ENCODE measurements around the gene SND1.
A peak's percentile ranks its signal among the peaks of the same experiment; 100 is the strongest.

SND1 gene

DNA sequence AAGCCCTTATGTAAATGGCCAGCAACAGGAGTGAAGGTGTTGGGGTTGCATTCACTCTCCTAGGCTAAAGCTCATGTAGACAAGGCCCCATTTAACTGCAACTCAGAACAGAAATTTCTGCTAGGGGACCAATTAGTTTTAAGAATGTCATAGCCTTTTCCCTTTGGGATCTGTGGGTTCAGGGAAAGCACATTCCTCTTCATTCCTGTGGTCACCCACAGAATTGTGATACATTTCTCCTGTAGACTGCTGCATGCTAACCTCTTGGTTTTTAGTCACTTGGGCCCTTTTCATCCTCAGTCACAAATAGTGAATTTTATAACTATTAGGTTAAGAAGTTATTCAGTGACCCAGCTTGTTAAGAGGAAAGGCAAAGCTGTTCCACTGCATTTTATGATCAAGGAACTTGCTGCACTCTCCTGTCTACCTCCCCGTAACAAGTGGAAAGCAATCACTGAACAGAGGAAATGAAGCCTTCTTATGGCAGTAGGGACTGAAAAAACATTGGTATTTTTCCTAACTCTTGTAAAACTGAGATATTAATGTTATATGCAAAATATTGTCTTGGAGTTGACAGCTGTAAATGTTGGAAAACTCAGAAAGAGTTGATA is 124.9 kb downstream of the SND1 start:
- peaks cover 32% of the 10 kb centered on the region for H3K4me1 Mint-ChIP-seq
- H3K36me3 Mint-ChIP-seq: peaks cover 14% of the 10 kb centered on the region
- no peak overlapping the region for H3K4me3 Mint-ChIP-seq
- ATAC-seq (no peak), DNase-seq (ENCODE audit: low spot score in 2 of 2) (no peak)
- no peaks in the 10 kb centered on the region for H3K9me3 Mint-ChIP-seq
- H3K27ac Mint-ChIP-seq: no peak overlapping the region

DNA sequence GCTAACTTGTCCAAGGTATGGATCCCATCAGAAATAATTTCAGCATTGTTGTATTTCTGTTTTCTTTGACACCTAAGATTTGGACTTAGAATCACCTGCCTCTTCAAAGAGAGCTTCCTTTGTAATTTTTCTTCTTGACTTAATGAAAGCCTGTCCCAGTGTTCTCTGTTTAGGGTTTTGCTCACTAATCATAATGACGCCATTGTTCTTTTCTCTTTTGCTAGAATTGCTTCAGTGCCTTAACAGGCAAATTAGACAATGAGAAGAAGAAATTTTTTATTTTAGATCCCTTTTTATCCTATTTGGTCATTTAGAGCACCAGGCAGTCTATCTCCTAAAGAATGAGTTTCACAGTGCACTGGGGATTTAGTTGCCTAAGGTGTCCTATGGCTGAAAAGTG is 128.5 kb downstream of the SND1 start:
- DNase-seq (ENCODE audit: low spot score in 2 of 2): no peak
- peaks cover 48% of the 10 kb centered on the region for H3K4me1 Mint-ChIP-seq
- H3K9me3 Mint-ChIP-seq: no peaks in the 10 kb centered on the region
- H3K27ac Mint-ChIP-seq: peak overlapping the region; percentile 23
- H3K36me3 Mint-ChIP-seq: peaks cover 12% of the 10 kb centered on the region
- H3K4me3 Mint-ChIP-seq: no peak overlapping the region
- no peak for ATAC-seq

DNA sequence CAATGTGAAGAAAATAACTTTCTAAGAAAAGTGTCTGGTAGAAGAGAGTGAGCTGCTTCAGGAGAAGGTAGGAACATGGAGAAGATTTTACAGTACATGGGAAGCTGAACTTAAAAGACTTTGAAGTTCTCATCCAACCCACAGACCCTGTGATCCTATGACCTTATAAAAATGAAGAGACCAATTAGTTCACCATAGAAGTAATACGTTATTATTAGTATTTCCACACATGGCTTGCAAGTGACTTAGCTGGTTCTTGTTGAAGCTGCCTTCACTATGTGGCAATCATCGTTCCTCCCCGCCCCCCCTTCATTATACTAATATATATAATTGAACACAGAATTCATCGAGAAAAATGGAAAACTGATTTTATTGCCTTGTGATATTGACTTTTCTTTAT is 129.1 kb downstream of the SND1 start:
- DNase-seq (ENCODE audit: low spot score in 2 of 2) (no peak), ATAC-seq (no peak)
- H3K4me1 Mint-ChIP-seq: peaks cover 45% of the 10 kb centered on the region
- no peak overlapping the region for H3K4me3 Mint-ChIP-seq
- H3K9me3 Mint-ChIP-seq: no peaks in the 10 kb centered on the region
- H3K36me3 Mint-ChIP-seq: peaks cover 12% of the 10 kb centered on the region
- H3K27ac Mint-ChIP-seq: peak overlapping the region; percentile 23

DNA sequence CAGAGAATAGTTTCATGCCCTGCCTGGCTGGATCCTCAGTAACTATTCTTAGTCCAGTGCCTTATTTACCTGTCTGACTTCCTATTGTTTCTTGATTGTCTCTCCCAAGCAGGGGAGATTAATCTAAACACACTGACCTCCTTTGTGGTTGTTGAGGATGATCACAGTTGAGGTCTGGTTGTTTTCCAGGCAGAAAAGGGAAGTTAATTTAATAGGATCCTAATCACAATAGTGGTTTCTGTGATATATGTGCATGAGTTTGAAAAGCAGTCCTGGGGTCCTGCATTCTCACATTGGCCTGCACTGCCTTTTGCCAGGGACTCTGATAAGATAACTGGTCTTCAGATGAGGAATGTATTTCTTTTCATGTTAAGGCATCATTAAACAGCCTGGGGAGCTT is 130.1 kb downstream of the SND1 start:
- no peaks in the 10 kb centered on the region for H3K9me3 Mint-ChIP-seq
- DNase-seq (ENCODE audit: low spot score in 2 of 2) (no peak), ATAC-seq (no peak)
- H3K4me1 Mint-ChIP-seq: peaks cover 52% of the 10 kb centered on the region
- no peak overlapping the region for H3K4me3 Mint-ChIP-seq
- H3K36me3 Mint-ChIP-seq: peaks cover 12% of the 10 kb centered on the region
- peak overlapping the region; percentile 40 for H3K27ac Mint-ChIP-seq

DNA sequence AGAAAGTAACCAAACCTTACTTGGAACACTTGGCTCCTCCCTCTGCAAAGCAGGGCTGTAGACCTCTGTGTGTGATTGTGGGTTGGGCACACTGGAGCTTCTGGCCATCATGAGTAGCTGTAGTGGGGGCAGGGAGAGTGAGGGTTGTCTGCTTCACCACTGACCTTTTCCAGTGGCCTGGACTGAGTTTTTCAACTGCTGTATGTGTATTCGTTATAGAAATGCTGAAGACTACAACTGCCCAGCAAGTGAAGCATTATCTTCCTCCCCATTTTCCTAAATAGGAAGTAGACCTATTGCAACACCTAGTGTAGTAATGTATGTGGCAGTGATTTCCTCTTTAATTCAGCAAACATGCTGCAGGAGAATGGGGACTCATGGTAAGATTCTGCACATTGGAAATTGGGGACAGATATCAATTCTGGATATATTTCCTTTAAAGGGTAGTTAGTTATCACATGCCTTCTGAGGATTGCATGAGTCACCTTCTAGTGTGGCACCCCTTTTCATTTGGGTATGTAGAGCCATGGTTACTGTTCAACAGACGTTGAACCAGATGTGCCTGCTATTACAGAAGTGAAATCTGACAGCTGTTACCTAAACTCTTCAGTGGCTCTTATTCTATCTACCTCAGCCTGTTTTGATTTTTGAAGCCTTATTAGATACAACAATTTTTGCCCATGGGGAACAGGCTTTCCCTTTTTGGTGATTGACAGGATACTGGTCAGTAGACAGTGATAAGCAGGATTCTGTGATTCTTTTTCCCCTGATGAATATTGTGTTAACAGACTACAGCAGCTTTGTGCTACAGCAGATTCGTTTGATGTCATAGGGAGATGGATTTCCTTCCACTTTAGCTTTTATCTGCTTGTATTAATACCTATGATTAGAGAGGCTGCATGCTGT is 130.9 kb downstream of the SND1 start:
- Mint-ChIP-seq H3K4me3 (no peak overlapping the region), H3K4me1 (peaks cover 52% of the 10 kb centered on the region), H3K27ac (peak overlapping the region; percentile 40), H3K36me3 (peaks cover 12% of the 10 kb centered on the region), H3K9me3 (no peaks in the 10 kb centered on the region)
- DNase-seq (ENCODE audit: low spot score in 2 of 2) (no peak), ATAC-seq (no peak)

DNA sequence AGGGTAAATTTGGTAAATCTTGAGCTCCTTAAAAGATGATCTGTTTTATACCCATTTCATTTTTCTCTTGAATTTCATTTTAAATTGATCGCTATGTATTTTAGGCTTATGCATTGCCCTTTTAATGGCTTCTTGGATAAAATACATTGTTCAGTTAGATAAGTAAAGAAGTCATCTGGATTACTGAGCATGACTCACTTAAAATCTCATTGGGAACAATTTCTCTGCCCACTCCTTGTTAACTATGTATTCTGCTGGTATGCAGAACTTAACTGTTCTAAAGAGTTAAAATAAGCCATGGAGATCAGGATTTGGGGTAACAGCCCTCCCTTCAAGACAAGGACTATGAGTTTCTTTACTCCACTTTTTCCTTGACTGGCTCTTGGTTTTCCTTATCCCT is 134.2 kb downstream of the SND1 start:
- Mint-ChIP-seq H3K4me3 (no peak overlapping the region), H3K9me3 (no peaks in the 10 kb centered on the region), H3K27ac (no peak overlapping the region), H3K36me3 (peaks cover 20% of the 10 kb centered on the region), H3K4me1 (peaks cover 55% of the 10 kb centered on the region)
- no peak for DNase-seq (ENCODE audit: low spot score in 2 of 2)
- ATAC-seq: no peak

DNA sequence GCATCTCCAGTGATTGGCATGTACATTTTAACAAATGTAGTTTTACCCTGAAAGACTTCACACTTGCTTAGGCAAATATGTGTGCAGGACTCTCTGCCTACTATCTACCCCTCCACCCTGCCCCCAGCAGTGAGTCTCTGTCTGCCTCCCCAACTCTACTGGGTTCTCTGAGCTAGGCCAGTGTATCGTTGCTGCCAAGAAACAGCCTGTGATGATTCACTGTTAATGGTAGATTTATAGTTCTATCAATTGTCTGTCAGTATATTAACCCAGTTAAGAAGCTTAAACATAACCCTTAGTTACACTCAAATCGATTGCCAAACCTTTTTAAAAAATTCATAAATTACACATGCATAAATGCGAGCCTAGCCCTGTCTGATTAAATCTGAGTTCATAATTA is 137.0 kb downstream of the SND1 start:
- no peak for DNase-seq (ENCODE audit: low spot score in 2 of 2)
- H3K4me3 Mint-ChIP-seq: no peak overlapping the region
- no peak overlapping the region for H3K27ac Mint-ChIP-seq
- ATAC-seq: no peak
- H3K9me3 Mint-ChIP-seq: no peaks in the 10 kb centered on the region
- H3K36me3 Mint-ChIP-seq: peaks cover 20% of the 10 kb centered on the region
- H3K4me1 Mint-ChIP-seq: peaks cover 66% of the 10 kb centered on the region

DNA sequence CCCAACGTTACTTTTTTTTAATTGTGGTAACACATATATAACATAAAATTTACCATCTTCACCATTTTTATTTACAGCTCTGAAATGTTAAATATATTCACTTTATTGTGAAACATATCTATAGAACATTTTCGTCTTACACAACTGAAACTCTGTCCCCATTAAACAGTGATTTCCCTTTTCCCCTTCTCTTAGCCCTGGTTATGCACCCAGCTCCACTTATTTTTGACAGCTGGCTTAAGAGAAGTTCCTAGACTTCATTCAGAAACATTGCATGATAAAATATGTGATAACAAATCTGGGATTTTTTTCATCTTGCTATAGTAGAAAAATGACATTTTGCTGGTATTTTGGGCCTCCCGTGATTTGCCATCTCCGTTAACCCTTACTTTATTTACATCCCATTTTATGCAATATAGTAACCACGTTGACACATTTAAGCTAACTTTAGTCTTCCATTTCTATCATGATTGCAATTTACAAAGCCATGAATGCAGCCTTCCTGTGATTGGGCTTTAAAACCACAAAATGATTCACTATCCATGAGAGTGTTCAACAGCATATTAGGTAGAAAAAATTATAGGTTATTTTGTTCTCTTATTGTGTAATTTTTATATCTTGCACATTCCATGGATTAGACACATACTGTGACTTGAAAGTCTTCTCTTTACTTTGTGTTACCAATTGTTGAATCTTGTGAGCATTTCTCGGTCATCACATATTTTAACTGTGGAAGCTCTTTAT is 139.6 kb downstream of the SND1 start:
- no peak for DNase-seq (ENCODE audit: low spot score in 2 of 2)

DNA sequence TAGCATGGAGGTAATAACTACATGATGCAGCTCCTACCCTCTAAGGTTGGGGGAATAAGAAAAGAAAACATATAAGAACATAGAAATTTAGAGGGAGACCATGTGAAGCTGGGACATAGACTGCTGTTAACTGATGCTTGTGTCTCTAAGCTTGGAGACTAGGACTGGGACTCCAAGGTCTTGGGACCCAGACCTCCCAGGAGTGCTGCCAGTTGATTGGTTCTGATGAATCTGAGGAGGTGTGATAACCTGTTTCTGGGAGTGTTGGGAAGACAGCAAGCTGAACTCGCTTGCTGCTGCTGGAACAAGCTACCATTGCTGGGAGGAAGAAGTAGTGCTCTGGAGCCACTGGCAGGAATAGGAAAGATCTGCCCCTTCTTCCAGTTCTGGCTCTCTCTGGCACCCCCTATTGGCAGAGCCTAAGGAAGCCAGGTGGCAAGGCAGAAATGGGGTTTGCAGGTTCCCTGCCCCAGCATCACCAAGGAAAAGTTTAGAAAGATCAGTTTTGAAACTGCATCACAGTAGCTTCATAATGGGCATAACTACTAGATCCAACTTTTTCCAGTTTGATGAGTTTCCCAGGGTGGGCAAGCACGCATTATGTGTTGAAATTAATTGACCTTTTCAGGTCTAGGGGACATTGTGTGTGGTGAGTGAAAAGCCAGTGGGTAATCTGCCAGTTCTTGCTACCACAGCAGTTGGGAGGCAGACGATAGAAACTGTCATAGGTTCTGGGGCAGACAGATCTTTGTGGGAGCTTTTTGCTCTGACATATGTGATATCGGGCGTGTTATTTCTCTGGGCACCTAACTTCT is 140.7 kb downstream of the SND1 start:
- ATAC-seq (no peak), DNase-seq (ENCODE audit: low spot score in 2 of 2) (peak; percentile 17 to 60)
- H3K4me1 Mint-ChIP-seq: peaks cover 46% of the 10 kb centered on the region

More for the DNA sequence above, 139.6 kb downstream of the SND1 start:
- no peak for ATAC-seq
- peaks cover 15% of the 10 kb centered on the region for H3K36me3 Mint-ChIP-seq
- no peak overlapping the region for H3K27ac Mint-ChIP-seq
- H3K4me3 Mint-ChIP-seq: no peak overlapping the region
- peaks cover 55% of the 10 kb centered on the region for H3K4me1 Mint-ChIP-seq
- no peaks in the 10 kb centered on the region for H3K9me3 Mint-ChIP-seq

DNA sequence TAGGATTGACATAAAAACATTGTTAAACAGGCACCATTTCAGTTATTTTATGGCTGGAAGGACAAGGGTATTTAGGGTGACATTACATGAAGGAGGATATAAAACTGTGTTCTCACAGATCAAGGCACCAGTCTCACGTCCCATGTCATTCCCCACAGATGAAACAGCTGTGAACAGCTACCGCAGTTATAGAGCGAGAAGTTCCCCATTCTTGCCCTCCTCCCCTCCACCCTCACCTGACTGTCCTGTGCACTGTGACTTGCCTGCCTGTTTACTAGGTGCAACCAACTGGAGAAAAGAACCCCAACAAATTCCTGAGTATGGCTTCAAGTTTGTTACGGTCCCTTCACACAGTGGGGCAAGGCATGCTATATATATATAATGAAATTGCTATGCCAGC is 141.6 kb downstream of the SND1 start:
- DNase-seq (ENCODE audit: low spot score in 2 of 2): no peak
- no peak overlapping the region for H3K27ac Mint-ChIP-seq
- H3K36me3 Mint-ChIP-seq: peaks cover 26% of the 10 kb centered on the region
- no peaks in the 10 kb centered on the region for H3K9me3 Mint-ChIP-seq
- H3K4me3 Mint-ChIP-seq: no peak overlapping the region
- no peak for ATAC-seq
- peaks cover 49% of the 10 kb centered on the region for H3K4me1 Mint-ChIP-seq

More for the DNA sequence above, 140.7 kb downstream of the SND1 start:
- no peak overlapping the region for H3K27ac Mint-ChIP-seq
- no peaks in the 10 kb centered on the region for H3K9me3 Mint-ChIP-seq
- H3K36me3 Mint-ChIP-seq: peaks cover 26% of the 10 kb centered on the region
- H3K4me3 Mint-ChIP-seq: no peak overlapping the region

DNA sequence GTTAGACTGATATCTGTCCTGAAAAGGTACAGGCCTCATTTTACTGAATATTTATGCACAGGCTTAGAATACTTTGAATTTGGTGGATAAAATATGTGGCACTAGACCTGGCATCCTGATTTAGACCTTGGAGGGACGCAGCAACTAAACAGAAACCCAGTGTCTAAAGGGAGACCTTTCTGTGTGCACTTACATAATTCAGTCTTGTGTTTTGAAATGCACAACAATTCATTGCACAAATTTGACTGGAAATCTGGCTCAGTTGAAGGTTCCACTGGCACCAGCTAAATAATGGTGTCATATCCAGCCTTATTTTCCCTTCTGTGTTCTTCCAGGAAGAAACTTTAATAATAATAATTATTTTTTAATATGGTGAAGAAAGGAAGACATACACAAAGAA is 142.1 kb downstream of the SND1 start:
- Mint-ChIP-seq H3K27ac (no peak overlapping the region), H3K4me1 (peaks cover 46% of the 10 kb centered on the region), H3K36me3 (peaks cover 26% of the 10 kb centered on the region), H3K4me3 (no peak overlapping the region), H3K9me3 (no peaks in the 10 kb centered on the region)
- ATAC-seq: no peak
- no peak for DNase-seq (ENCODE audit: low spot score in 2 of 2)

DNA sequence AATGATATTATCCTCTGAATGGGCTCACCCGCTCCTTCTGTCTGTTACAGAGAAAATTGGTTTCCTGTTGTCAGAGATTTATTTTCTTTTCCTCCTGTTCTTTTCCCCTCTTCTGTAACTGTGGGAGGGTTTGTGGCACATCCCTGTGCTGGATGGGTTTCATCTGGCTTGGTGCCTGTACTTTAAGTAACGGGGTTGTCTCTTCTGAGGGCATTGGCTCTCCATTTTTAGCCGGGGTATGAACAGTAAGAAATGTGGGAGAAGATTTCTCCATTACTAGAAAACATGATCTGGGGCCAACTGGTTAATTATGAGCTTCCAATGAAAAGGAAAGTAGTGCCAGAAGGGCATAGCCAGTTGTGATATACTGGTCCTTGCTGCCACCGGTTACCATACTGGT is 142.6 kb downstream of the SND1 start:
- Mint-ChIP-seq H3K4me1 (peaks cover 49% of the 10 kb centered on the region), H3K9me3 (no peaks in the 10 kb centered on the region), H3K27ac (no peak overlapping the region), H3K4me3 (no peak overlapping the region), H3K36me3 (peaks cover 26% of the 10 kb centered on the region)
- DNase-seq (ENCODE audit: low spot score in 2 of 2) (no peak), ATAC-seq (no peak)

DNA sequence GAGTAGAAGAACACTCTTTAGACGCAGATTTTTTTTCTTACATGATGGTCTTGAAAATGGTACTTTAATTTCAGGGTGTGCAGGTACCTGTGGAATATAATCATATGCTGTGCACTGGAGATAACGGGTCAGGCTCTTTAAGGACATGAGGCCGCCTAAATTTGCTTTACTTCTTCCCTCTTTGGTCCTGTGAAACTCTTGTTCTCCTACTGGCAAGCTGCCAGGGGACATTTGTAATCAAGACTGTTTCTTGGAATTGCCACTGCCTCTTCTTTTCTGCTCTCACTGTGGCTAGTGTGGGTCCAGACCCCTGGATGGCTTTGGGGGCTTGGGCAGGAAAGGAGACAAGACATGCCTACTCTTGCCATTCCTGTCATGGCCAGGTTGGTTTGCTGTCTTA is 146.0 kb downstream of the SND1 start:
- no peak for DNase-seq (ENCODE audit: low spot score in 2 of 2)
- no peak for ATAC-seq
- Mint-ChIP-seq H3K4me3 (no peak overlapping the region), H3K36me3 (peaks cover 16% of the 10 kb centered on the region), H3K4me1 (peaks cover 39% of the 10 kb centered on the region), H3K27ac (no peak overlapping the region), H3K9me3 (no peaks in the 10 kb centered on the region)

DNA sequence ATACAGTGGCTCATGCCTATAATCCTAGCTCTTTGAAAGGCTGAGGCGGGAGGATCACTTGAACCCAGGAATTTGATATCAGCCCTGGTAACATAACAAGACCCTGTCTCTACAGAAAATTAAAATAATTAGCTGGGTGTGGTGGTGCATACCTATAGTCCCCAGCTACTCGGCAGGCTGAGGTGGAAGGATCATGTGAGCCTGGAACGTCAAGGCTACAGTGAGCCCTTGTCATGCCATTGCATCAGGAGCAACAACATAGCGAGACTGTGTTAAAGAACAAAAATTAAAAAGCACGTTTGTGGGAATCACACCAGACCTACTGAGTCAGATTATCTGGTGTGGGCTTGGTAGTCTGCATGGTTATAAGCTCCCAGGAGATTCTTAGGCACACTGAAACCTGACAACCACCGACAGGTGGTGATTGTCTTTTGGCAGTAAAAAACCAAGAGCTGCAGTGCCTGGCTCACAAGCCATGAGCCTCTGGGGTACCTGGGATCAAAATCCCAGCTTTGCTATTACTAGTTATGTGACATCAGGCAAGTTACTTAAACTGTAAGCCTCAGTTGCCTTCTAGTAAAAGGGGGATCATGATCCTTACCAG is 146.9 kb downstream of the SND1 start:
- Mint-ChIP-seq H3K27ac (no peak overlapping the region), H3K36me3 (peaks cover 16% of the 10 kb centered on the region), H3K4me1 (peaks cover 32% of the 10 kb centered on the region), H3K4me3 (no peak overlapping the region), H3K9me3 (no peaks in the 10 kb centered on the region)
- no peak for ATAC-seq
- DNase-seq (ENCODE audit: low spot score in 2 of 2): no peak
